GM18907 (cell line): ENCODE data around the gene NPB.

Experiments
- ATAC-seq: cut with Tn5 transposase; IDR thresholded peaks from one replicate; pipeline ENCODE4 v1.9.1; 2021; ENCODE audit warnings: mild to moderate bottlenecking, moderate library complexity; ENCODE audit not compliant: unreplicated experiment

Gene NPB

GRCh38 chr17:81898029-81898866 is 3.8 kb upstream of the NPB start:
- ATAC-seq = no peak

GRCh38 chr17:81898885-81899284 is 3.2 kb upstream of the NPB start:
- ATAC-seq = no peak

GRCh38 chr17:81899514-81900166 is 2.4 kb upstream of the NPB start:
- no peak for ATAC-seq

- no peak for ATAC-seq
These were observed 1.7 kb upstream of the NPB start for GRCh38 chr17:81900181-81900820.

- no peak for ATAC-seq
These were observed 643 bp upstream of the NPB start for GRCh38 chr17:81901167-81902022.

DNA sequence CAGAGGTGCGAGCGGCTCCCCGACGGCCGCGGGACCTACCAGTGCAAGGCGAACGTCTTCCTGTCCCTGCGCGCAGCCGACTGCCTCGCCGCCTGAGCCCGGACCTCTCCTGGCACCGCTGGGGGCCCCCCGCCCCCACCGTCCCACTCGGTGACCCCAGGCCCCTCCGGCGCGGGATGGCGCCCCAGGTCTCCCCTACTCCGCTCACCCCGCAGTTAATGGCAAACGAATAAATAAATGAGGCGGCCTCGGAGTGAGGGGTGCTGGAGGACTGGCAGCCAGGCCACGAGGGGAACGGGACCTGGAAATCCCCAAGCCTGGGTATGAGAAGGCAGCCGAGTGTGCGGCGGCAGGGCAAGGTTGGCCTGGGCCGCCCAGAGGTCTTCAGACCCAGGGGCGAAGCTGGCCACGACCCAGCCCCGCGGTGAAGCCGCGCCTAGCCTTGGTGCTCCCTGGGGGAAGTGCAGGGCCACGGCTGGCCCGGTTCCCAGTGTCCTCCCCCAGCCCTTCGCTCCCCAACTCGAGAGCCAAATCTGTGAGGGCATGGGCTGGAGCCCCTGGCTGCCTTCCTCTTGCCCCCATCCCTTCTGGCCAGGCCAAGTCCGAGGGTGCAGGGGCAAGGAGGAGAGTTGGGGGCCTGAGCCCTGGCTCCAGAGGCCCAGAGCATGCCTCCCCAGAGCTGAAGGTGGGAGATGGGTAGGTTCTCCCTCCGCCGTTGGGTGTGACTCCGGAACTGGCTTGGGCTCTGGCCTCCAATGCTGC is 796 bp downstream of the NPB start:
- ATAC-seq = no peak

DNA sequence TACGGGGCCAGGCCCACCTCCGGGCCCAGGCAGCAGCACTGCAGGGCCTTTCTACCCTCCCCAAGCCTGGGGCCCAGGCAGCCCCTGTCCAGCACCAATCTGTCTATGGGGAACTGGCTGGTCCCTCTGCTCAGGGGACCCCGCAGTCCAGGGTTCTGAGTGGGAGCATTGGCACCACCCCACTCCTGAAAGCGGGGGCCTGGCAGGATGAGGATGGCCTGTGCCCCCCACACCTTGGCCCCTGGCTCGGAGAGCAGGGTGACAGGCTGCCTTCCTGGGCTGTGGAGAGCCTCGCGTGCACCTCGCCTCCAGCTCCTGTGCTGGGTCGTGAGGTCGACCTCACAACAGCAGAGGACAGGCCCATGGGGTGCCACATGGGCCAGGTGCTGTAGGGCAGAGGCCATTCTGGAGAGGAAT is 1.4 kb downstream of the NPB start:
- ATAC-seq = no peak

- ATAC-seq = no peak
These were observed 2.0 kb downstream of the NPB start for GRCh38 chr17:81903896-81904599.

- ATAC-seq = no peak
These were observed 2.8 kb downstream of the NPB start for GRCh38 chr17:81904600-81905423.

- no peak for ATAC-seq
These were observed 3.4 kb downstream of the NPB start for GRCh38 chr17:81905424-81905875.

- no peak for ATAC-seq
These were observed 4.0 kb downstream of the NPB start for GRCh38 chr17:81905993-81906392.

DNA sequence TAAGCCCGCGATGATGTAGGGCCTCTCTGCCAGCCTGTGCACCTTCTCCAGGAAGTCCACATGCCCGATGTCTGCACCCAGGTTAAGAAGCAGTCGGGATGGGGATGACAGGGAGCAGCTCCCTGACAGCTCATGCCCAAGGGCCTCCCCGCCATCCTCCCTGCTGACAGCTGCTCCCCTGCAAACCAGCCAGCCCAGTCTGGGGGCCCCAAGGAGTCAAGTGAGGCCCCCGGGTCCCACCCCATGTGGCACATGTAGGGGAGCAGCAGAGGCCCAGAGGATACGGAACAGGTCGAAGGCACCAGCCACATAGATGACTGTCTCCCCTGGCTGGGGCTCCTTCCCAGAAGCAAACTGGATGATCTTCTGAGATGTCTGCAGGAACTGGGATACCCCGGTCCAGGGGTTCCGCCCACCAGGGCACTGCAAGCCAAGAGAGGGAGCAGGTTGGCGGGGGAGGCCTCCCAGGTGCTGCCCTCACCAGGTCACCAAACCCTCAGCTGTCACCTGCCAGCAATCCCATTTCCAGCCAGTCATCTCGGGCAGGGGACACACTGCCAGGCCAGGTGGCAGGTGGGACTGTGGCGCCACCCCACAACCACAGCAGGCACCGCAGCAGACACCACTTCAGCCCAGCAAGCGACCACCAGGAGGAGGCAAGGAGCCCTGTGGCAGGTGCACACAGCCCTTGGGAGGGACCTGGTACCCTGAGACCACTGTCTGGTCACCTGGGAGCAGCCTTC is 4.6 kb downstream of the NPB start:
- ATAC-seq = no peak

- ATAC-seq = no peak
These were observed 5.4 kb downstream of the NPB start for GRCh38 chr17:81907219-81908145.

- ATAC-seq = no peak
These were observed 6.8 kb downstream of the NPB start for GRCh38 chr17:81908793-81909192.

DNA sequence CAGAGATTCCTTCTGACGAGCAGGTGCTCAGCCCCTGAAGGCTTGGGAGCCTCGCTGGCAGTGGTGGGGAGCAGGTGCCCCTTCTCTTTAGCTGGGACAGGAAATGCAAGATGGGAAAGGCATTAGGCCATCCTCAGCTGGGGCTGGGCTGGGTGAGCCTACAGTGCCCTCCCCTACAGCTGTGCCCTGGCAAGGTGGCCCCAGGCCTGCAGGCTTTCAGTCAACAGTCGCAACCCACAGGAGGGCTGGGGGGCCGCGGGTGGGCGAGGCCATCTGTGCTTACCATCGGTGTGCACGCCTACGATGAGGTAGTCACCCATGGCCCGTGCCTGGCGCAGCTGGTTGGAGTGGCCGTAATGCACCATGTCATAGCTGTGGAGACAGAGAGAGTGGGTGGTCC is 7.2 kb downstream of the NPB start:
- ATAC-seq = no peak

- no peak for ATAC-seq
These were observed 8.2 kb downstream of the NPB start for GRCh38 chr17:81909966-81910839.
